H1 (cell line): ENCODE results near the gene CACNA1C.

ENCODE experiments used
- CEBPB ChIP-seq: IDR thresholded peaks from 2 replicates; pipeline ENCODE4 v1.6.1; 2012; ENCODE audit warnings: low read depth, low read length
- CTCF ChIP-seq, 3 experiments: IDR thresholded peaks; 1 replicate in 2 of 3; 2 replicates in 1 of 3; pipeline versions ENCODE4 v1.5.1 to v1.6.1; 2011; ENCODE audit warnings: low read length in 3 of 3, mild to moderate bottlenecking in 3 of 3, inconsistent platforms in 2 of 3, low read depth in 1 of 3, moderate library complexity in 1 of 3; ENCODE audit not compliant: insufficient read depth in 1 of 3; ENCODE audit errors: control extremely low read depth in 1 of 3
- SP2 ChIP-seq: IDR thresholded peaks from 2 replicates; pipeline ENCODE4 v1.6.1; 2012; ENCODE audit warnings: mild to moderate bottlenecking, low read length, inconsistent platforms
- ZNF274 ChIP-seq: IDR thresholded peaks from 2 replicates; pipeline ENCODE4 v1.7.0; 2012; ENCODE audit warnings: low read length, borderline replicate concordance; ENCODE audit errors: extremely low read depth

DNA sequence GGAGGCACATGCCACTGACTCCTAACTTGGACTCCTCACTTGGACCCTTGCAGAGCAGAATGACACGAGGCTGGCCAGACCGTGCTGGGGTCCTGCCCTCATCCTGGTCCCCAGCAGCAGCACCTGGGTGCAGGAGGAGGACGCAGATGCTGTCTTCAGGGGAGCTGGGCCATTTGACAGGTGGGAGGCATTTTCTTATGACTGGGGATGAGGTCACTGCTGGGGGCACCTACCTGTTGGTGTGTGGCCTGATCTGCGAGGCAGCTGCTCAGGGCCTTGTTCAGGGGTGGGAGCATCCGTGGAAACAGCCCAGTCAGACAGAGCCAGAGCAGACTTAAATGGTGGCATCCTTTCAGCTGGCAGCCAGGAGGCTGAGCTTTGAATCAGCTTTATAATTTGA is 57.3 kb downstream of the CACNA1C start:
- TF ChIP-seq CEBPB: no peak
- no peak for TF ChIP-seq SP2
- TF ChIP-seq CTCF (IDR thresholded peaks at IDR 0.05; ENCODE audit: control extremely low read depth in 1 of 3, insufficient read depth in 1 of 3, low read depth in 1 of 3, low read length in 3 of 3): no peak
- TF ChIP-seq ZNF274: no peak
